ENCODE data around the gene NAXD.

The NAXD gene

DNA sequence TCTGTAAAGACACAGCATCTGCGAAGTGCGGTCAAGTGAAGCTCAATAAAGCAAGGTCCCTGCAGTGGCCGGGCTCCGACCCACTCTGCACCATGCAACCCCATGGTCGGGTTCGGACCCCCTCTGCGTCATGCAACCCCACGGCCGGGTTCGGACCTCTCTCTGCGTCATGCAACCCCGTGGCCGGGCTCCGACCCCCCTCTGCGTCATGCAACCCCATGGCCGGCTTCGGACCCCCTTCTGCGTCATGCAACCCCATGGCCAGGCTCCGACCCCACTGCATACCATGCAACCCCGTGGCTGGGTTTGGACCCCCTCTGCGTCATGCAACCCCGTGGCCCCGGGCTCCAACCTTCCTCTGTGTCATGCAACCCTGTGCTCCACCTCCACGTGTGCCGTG lies 46.7 kb downstream of the NAXD start:
- Histone ChIP-seq H4K20me1 (ENCODE audit: insufficient read depth, low read length) (peaks cover 11% of the 10 kb centered on the region; the same call in 1 of the 2 replicates), H3K79me2 (ENCODE audit: low read length) (peaks cover 7% of the 10 kb centered on the region; the same call in 1 of the 2 replicates), H3K36me3 (replicated peaks; ENCODE audit: low read depth, low read length) (peaks cover 86% of the 10 kb centered on the region), H3K9ac (ENCODE audit: low read length) (no peak overlapping the region), H3K4me1 (ENCODE audit: low read length) (peaks cover 30% of the 10 kb centered on the region), H3K27me3 (ENCODE audit: low read depth, low read length) (no peaks in the 10 kb centered on the region), H3K9me3 (ENCODE audit: insufficient read depth, low read length) (no peaks in the 10 kb centered on the region), H3K27ac (ENCODE audit: low read length) (no peak overlapping the region), H2AFZ (ENCODE audit: low read depth, low read length) (no peak overlapping the region), H3K4me3 (ENCODE audit: low read length) (no peak overlapping the region), H3K4me2 (ENCODE audit: low read length) (no peak overlapping the region)
- TF ChIP-seq, protein P1, sequence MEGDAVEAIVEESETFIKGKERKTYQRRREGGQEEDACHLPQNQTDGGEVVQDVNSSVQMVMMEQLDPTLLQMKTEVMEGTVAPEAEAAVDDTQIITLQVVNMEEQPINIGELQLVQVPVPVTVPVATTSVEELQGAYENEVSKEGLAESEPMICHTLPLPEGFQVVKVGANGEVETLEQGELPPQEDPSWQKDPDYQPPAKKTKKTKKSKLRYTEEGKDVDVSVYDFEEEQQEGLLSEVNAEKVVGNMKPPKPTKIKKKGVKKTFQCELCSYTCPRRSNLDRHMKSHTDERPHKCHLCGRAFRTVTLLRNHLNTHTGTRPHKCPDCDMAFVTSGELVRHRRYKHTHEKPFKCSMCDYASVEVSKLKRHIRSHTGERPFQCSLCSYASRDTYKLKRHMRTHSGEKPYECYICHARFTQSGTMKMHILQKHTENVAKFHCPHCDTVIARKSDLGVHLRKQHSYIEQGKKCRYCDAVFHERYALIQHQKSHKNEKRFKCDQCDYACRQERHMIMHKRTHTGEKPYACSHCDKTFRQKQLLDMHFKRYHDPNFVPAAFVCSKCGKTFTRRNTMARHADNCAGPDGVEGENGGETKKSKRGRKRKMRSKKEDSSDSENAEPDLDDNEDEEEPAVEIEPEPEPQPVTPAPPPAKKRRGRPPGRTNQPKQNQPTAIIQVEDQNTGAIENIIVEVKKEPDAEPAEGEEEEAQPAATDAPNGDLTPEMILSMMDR (IDR thresholded peaks at IDR 0.05; ENCODE audit: low read depth, low read length), result no peak
- no peak for TF ChIP-seq EZH2phosphoT487 (IDR thresholded peaks at IDR 0.05; ENCODE audit: low read depth)

DNA sequence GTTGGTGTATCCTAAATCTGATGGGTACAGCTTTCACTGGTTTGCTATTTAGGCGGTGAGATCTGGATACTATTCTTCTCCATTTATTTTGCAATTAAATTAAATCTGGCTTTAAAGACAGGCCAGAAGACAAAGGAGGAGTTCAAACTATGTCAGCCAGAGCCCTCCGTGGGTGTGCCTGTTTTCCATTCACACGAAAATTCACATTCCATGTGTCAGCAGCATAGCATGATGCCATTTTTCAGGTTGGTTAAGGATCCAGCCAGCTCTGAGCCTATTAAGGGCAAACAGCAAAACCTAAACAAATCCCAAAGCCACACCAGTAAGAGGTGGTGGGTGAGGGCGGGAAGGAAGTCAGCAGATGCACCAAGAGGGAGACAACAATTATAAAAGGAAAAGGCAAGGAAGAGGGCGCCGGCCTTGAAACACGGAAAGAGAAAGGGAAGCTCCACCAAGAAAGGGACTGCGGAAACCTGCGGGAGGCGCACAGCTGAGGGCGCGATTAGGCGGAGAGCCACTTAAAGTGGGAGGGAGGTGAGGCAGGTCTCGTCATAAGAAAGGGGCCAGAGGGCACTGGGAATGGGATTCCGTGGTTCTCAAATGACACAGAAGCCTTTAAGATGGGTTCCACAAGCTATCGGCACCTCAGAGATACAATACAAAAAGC lies 47.6 kb downstream of the NAXD start:
- Histone ChIP-seq H2AFZ (ENCODE audit: low read depth, low read length) (no peak overlapping the region), H3K36me3 (replicated peaks; ENCODE audit: low read depth, low read length) (peaks cover 87% of the 10 kb centered on the region), H3K9me3 (ENCODE audit: insufficient read depth, low read length) (no peaks in the 10 kb centered on the region), H3K27ac (ENCODE audit: low read length) (no peak overlapping the region), H4K20me1 (ENCODE audit: insufficient read depth, low read length) (peaks cover 7% of the 10 kb centered on the region; the same call in 1 of the 2 replicates), H3K4me3 (ENCODE audit: low read length) (no peak overlapping the region), H3K27me3 (ENCODE audit: low read depth, low read length) (no peaks in the 10 kb centered on the region), H3K9ac (ENCODE audit: low read length) (no peak overlapping the region), H3K4me1 (ENCODE audit: low read length) (peaks cover 25% of the 10 kb centered on the region), H3K79me2 (ENCODE audit: low read length) (peaks cover 3% of the 10 kb centered on the region; the same call in 1 of the 2 replicates), H3K4me2 (ENCODE audit: low read length) (no peak overlapping the region)
- TF ChIP-seq EZH2phosphoT487 (IDR thresholded peaks at IDR 0.05; ENCODE audit: low read depth), result no peak
- TF ChIP-seq, protein P1 (IDR thresholded peaks at IDR 0.05; ENCODE audit: low read depth, low read length), result no peak

DNA sequence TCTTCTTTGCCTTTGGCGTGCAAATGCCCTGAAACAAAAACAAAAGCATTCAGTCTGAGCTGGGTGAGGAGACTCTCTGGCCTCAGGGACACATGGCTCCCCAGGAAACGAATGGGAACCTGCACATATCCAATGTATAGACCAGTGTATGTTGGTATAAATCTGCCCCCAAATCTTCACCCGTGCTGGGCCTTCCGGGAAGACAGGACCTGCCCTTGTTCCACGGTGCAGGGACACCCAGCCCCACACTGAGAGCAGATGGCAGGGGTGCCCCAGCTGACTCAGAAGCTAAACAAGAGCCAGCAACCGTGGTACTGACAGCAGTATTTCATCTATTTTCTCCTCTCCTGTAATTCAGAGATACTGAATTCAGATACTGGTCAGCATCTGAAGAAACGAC lies 48.1 kb downstream of the NAXD start:
- no peak overlapping the region for H3K4me2 ChIP-seq (ENCODE audit: low read length)
- H3K36me3 ChIP-seq (replicated peaks; ENCODE audit: low read depth, low read length), result peaks cover 87% of the 10 kb centered on the region
- H3K27me3 ChIP-seq (ENCODE audit: low read depth, low read length), result no peaks in the 10 kb centered on the region
- 0 out of 2 replicates have a peak, but pooled peaks cover 4% of the 10 kb centered on the region for H4K20me1 ChIP-seq (ENCODE audit: insufficient read depth, low read length)
- H3K4me3 ChIP-seq (ENCODE audit: low read length), result no peak overlapping the region
- no peaks in the 10 kb centered on the region for H3K9me3 ChIP-seq (ENCODE audit: insufficient read depth, low read length)
- no peak for TF ChIP-seq EZH2phosphoT487 (IDR thresholded peaks at IDR 0.05; ENCODE audit: low read depth)
- TF ChIP-seq, protein P1 (IDR thresholded peaks at IDR 0.05; ENCODE audit: low read depth, low read length), result no peak
- H3K79me2 ChIP-seq (ENCODE audit: low read length), result peaks cover 3% of the 10 kb centered on the region; the same call in 1 of the 2 replicates
- peaks cover 19% of the 10 kb centered on the region for H3K4me1 ChIP-seq (ENCODE audit: low read length)
- no peak overlapping the region for H3K9ac ChIP-seq (ENCODE audit: low read length)
- H2AFZ ChIP-seq (ENCODE audit: low read depth, low read length), result no peak overlapping the region
- no peak overlapping the region for H3K27ac ChIP-seq (ENCODE audit: low read length)

DNA sequence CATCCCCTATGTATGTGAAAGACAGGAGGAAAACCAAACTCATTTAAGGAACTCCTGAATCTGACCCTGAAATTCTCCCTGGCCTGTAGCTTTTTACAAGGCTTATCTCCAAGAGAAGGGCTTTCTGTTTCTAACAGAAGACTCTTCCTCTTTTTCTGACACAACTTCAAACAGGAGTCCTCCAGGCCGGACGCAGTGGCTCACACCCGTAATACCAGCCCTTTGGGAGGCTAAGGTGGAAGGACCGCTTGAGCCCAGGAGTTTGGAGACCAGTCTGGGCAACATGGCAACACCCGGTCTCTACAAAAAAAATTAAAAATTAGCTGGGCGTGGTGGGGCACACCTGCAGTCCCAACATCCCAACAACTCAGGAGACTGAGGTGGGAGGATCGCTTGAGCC lies 48.7 kb downstream of the NAXD start:
- TF ChIP-seq, protein P1 (IDR thresholded peaks at IDR 0.05; ENCODE audit: low read depth, low read length), result no peak
- no peak for TF ChIP-seq EZH2phosphoT487 (IDR thresholded peaks at IDR 0.05; ENCODE audit: low read depth)
- H3K4me3 ChIP-seq (ENCODE audit: low read length), result no peak overlapping the region
- peaks cover 1% of the 10 kb centered on the region; the same call in 1 of the 2 replicates for H3K79me2 ChIP-seq (ENCODE audit: low read length)
- no peak overlapping the region for H3K4me2 ChIP-seq (ENCODE audit: low read length)
- no peaks in the 10 kb centered on the region for H3K27me3 ChIP-seq (ENCODE audit: low read depth, low read length)
- no peak overlapping the region for H3K27ac ChIP-seq (ENCODE audit: low read length)
- peaks cover 89% of the 10 kb centered on the region for H3K36me3 ChIP-seq (replicated peaks; ENCODE audit: low read depth, low read length)
- H4K20me1 ChIP-seq (ENCODE audit: insufficient read depth, low read length), result 0 out of 2 replicates have a peak, but pooled peaks cover 4% of the 10 kb centered on the region
- peaks cover 13% of the 10 kb centered on the region for H3K4me1 ChIP-seq (ENCODE audit: low read length)
- H3K9ac ChIP-seq (ENCODE audit: low read length), result no peak overlapping the region
- no peaks in the 10 kb centered on the region for H3K9me3 ChIP-seq (ENCODE audit: insufficient read depth, low read length)
- no peak overlapping the region for H2AFZ ChIP-seq (ENCODE audit: low read depth, low read length)
